RWPE1 (cell line): ENCODE results near the gene KCTD1.

Source experiments
- CTCF ChIA-PET: fragments of 350-600 bp; sonication (Branson Sonifier 250); formaldehyde crosslinking; extraction: SDS; loops from one replicate; lab custom pipeline; 2021; lab: Yijun Ruan, JAX
- POLR2A ChIA-PET: fragments of 400-600 bp; formaldehyde crosslinking; extraction: SDS; loops from one replicate; lab custom pipeline; 2020; ENCODE audit warnings: antibody characterized with exemption; ENCODE audit not compliant: low non-redundant PET; lab: Yijun Ruan, JAX
- DNase-seq: peaks from one replicate; pipeline ENCODE4 v3.0.0; 2012; ENCODE audit warnings: low spot score
- H3K27ac ChIP-seq: fragments of 450-650 bp; 2 replicates; pipeline ENCODE4 v1.5.1; 2017
- CTCF ChIP-seq: fragments of 450-650 bp; conservative IDR thresholded peaks from 2 replicates; pipeline ENCODE4 v1.5.1; 2017; ENCODE audit warnings: low read depth, mild to moderate bottlenecking

Gene KCTD1

DNA sequence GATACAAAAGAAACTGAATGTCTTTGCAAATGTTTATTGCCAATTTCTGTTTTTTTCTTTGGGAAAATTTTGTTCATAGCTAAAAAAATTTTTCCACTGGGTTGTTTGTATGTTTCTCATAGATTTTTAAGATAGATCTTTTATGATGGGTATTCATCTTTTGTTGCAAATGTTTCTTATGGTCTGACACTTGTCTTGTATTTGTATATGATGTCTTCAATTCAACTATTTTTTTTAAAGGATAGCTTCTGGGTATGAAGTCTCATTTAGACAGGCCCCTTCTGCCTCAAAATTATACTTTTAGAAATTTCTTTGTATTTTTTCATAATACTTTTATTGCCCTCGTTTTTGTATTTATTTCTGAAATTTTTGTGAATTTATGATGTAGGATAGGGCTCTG lies 73.8 kb downstream of the KCTD1 start:
- DNase-seq, result no peak
- no peak overlapping the region for H3K27ac ChIP-seq
- CTCF ChIA-PET, result interaction anchor here (0.6 kb wide), 1 partner anchor 60 kb away, joined by 4 read pairs; no protein-coding TSS in a partner anchor
- POLR2A ChIA-PET, result no interaction called here
- no peak for TF ChIP-seq CTCF

- TF ChIP-seq CTCF, result no peak
- ChIA-PET POLR2A (no interaction called here), CTCF (no interaction called here)
- DNase-seq, result no peak
- no peak overlapping the region for H3K27ac ChIP-seq
Observed at GRCh38 chr18:26473672-26474071, 74.7 kb downstream of the KCTD1 start.

DNA sequence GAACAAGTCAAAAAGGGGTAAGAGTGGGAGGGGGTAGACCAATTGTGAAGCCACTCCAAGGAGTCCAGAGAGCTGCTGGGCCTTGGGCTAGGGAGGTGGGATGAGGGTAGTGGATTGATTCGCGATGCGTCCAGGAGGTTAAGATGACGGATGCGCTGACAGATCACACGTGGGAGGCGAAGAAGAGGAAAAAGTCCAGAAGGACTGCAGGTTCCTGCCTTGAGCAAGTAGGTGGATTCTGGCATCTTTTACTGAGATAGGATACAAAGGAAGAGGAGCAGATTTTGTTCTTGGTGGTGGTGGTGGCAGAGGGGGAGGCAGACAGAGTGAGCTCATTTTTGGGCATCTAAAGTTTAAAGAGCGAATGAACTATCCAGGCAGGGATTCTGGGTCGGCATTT lies 76.5 kb downstream of the KCTD1 start:
- ChIA-PET POLR2A (no interaction called here), CTCF (no interaction called here)
- TF ChIP-seq CTCF, result no peak
- DNase-seq, result no peak
- H3K27ac ChIP-seq, result no peak overlapping the region

GRCh38 chr18:26471027-26471426 lies 77.3 kb downstream of the KCTD1 start:
- POLR2A ChIA-PET, result no interaction called here
- DNase-seq, result no peak
- CTCF ChIA-PET, result interaction anchor here (0.7 kb wide), 1 partner anchor 178 kb away, joined by 5 read pairs; no protein-coding TSS in a partner anchor
- H3K27ac ChIP-seq, result peak overlapping the region; percentile 14; the same call in 1 of the 2 replicates
- TF ChIP-seq CTCF, result no peak

GRCh38 chr18:26470011-26470637 lies 78.2 kb downstream of the KCTD1 start:
- TF ChIP-seq CTCF, result no peak
- ChIA-PET POLR2A (no interaction called here), CTCF (no interaction called here)
- no peak for DNase-seq
- H3K27ac ChIP-seq, result peak overlapping the region; percentile 14; the same call in 1 of the 2 replicates

- peak; percentile 59; the same call in 1 of the 2 replicates for TF ChIP-seq CTCF
- H3K27ac ChIP-seq, result peak overlapping the region; percentile 40
- DNase-seq, result no peak
- CTCF ChIA-PET, result interaction anchor here (0.6 kb wide), 1 partner anchor 1375 kb away, joined by 3 read pairs; no protein-coding TSS in a partner anchor
- POLR2A ChIA-PET, result no interaction called here
Observed at GRCh38 chr18:26468931-26469340, 79.4 kb downstream of the KCTD1 start.
